ENCODE results near the gene CAMTA1. TPM values are rescaled to one million over a fixed set of nuclear protein-coding genes. Genes with fewer than 3 reads are reported as not detected.

The CAMTA1 gene
- total and polyA plus RNA-seq, 9 of the 15 experiments (the other 6 are each of a cell fraction or from before 2014, with no cell fraction given): 43.9 to 161 (median 65.9) TPM

- 0% methylated on average over 11 of the region's 11 CpGs for WGBS (ENCODE audit: insufficient coverage, low coverage, missing lambda C conversion rate)
- ATAC-seq (no peak), FAIRE-seq (no peak), DNase-seq (ENCODE audit: extremely low read depth in 1 of 4, low spot score in 3 of 4) (no peak)
- H3K36me3 ChIP-seq (ENCODE audit: control insufficient read depth, insufficient read depth, low read length): no peaks in the 10 kb centered on the region
- H3K79me2 ChIP-seq (ENCODE audit: control insufficient read depth, insufficient read depth, low read length): no peaks in the 10 kb centered on the region
- in situ Hi-C loops (cut with MboI) (no loop called here), intact Hi-C loops (cut with micrococcal nuclease) (no loop called here)
- CTCF ChIA-PET (ENCODE audit: low intra/inter-chr PET ratio): no interaction called here
- no peaks in the 10 kb centered on the region for H3K9me3 ChIP-seq (replicated peaks; ENCODE audit: control insufficient read depth, insufficient read depth, low read depth, low read length)
- H3K4me3 ChIP-seq: no peak overlapping the region
- peaks cover 3% of the 10 kb centered on the region for H3K9me1 ChIP-seq (ENCODE audit: control insufficient read depth, insufficient read depth, low read length)
- H3K9ac ChIP-seq (ENCODE audit: insufficient read depth in 1 of 2, low read depth in 2 of 2, low read length in 2 of 2): no peak overlapping the region
- H3K4me2 ChIP-seq (ENCODE audit: insufficient read depth, low read length): no peak overlapping the region
- TF ChIP-seq DMBX1 (CRISPR knock-in tag; IDR thresholded peaks at IDR 0.05; ENCODE audit: borderline replicate concordance) (no peak), MAFK (IDR thresholded peaks at IDR 0.05; ENCODE audit: low read length) (no peak), ARID4B (CRISPR knock-in tag; IDR thresholded peaks at IDR 0.05) (no peak)
- no peak overlapping the region for H2AFZ ChIP-seq (ENCODE audit: low read depth, low read length)
- POLR2A ChIA-PET: interaction anchor here (1.4 kb wide), 1 partner anchor 19 kb away, joined by 3 read pairs; no protein-coding TSS in a partner anchor
- H3K4me1 ChIP-seq (replicated peaks in 1 of 2; ENCODE audit: control insufficient read depth in 2 of 2, insufficient read depth in 2 of 2, low read length in 2 of 2): peaks cover 0 to 12% of the 10 kb centered on the region in 2 experiments; a peak in 2 of 5 replicates
- no peaks in the 10 kb centered on the region; the same call in 1 of the 2 replicates for H4K20me1 ChIP-seq (replicated peaks; ENCODE audit: control insufficient read depth, insufficient read depth, low read length)
- H3K27me3 ChIP-seq (ENCODE audit: control insufficient read depth in 2 of 2, insufficient read depth in 2 of 2, low read length in 2 of 2): peaks cover 41 to 62% of the 10 kb centered on the region in 2 experiments
- no peak overlapping the region for H3K27ac ChIP-seq (ENCODE audit: extremely low read depth, low read depth, low read length)
- BruUV-seq (replicated peaks): no TSS peak
Observed at GRCh38 chr1:7535016-7535415, 749.8 kb downstream of the CAMTA1 start.
